Spinal cord (tissue), 10 donors: ENCODE measurements around the gene GOLGA8A. TPM values are rescaled to one million over a fixed set of nuclear protein-coding genes. Genes with fewer than 3 reads are reported as not detected.
"Not testable (repeated sequence)": the region's sequence is repeated elsewhere in the genome, so short reads cannot be mapped to it uniquely, and the experiment has no call there.

Experiments
- DNase-seq, 6 donors: peaks; one replicate each; pipeline versions ENCODE4 v3.0.0 to v3.0.0-alpha.2; 2013 to 2015; ENCODE audit warnings: low spot score in 6 of 6, low read depth in 4 of 6
- H3K27ac ChIP-seq: one replicate; pipeline ENCODE4 v1.5.1; 2013; ENCODE audit warnings: low read depth, low read length, control low read depth
- H3K27me3 ChIP-seq: one replicate; pipeline ENCODE4 v1.6.1; 2013; ENCODE audit warnings: low read length; ENCODE audit not compliant: control insufficient read depth, insufficient read depth
- H3K36me3 ChIP-seq: one replicate; pipeline ENCODE4 v1.6.1; 2013; ENCODE audit warnings: low read length; ENCODE audit not compliant: control insufficient read depth, insufficient read depth
- H3K4me1 ChIP-seq: one replicate; pipeline ENCODE4 v1.6.1; 2013; ENCODE audit warnings: low read length; ENCODE audit not compliant: control insufficient read depth, insufficient read depth
- H3K4me3 ChIP-seq: one replicate; pipeline ENCODE4 v1.5.1; 2013; ENCODE audit warnings: low read depth, low read length, control low read depth
- H3K9me3 ChIP-seq: one replicate; pipeline ENCODE4 v1.6.1; 2013; ENCODE audit warnings: low read length; ENCODE audit not compliant: control insufficient read depth, insufficient read depth
- WGBS: methylation state at CpG from one replicate; pipeline ENCODE4 v1.1.5; 2013; ENCODE audit warnings: missing lambda C conversion rate; ENCODE audit not compliant: insufficient coverage; 5-methylcytosine and 5-hydroxymethylcytosine counted together
- polyA plus RNA-seq, 2 donors: library from polyadenylated mRNA; unstranded; fragments of 120-200 nt; gene quantifications; one replicate each; pipeline ENCODE4 v1.2.1, GENCODE V29; 2013; ENCODE audit not compliant: insufficient read length in 2 of 2
- total RNA-seq, 2 donors: library from RNA; depleted of rRNA in 1 of 2; stranded (reverse); fragments of 120-200 nt in 1 of 2; fragments of >200 nt in 1 of 2; gene quantifications; one replicate each; pipeline versions ENCODE4 v1.2.3 to v1.2.4, GENCODE V29; 2013 to 2014
- donor health status: healthy.

Gene GOLGA8A
- total and polyA plus RNA-seq, 4 donors: 47.3 to 197 (median 98.9) TPM

DNA sequence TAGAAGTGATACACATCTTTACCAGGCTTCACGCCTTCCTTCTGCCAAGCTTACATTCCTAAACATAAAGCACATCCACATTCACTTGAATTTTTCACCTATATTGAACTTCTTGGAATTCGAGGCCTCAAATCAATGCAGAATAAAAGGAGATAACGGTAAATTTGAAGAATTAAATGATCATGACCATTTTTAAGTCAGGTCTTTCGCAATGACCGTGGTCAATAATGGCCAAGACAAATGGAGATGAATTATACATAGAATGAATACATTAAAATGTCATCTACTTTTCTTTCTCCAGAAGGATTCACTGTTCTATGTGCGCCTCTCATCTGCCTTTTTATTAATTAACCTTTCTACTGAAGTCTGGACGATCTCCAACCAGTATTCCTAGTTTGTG is 5.3 kb upstream of the GOLGA8A start:
- Histone ChIP-seq H3K36me3 (no peaks in the 10 kb centered on the region), H3K4me3 (no peak overlapping the region), H3K4me1 (no peaks in the 10 kb centered on the region), H3K27ac (no peak overlapping the region), H3K27me3 (no peaks in the 10 kb centered on the region), H3K9me3 (no peaks in the 10 kb centered on the region)
- no peak for DNase-seq
- WGBS: no CpG with 5 or more reads among the region's 7 CpGs

DNA sequence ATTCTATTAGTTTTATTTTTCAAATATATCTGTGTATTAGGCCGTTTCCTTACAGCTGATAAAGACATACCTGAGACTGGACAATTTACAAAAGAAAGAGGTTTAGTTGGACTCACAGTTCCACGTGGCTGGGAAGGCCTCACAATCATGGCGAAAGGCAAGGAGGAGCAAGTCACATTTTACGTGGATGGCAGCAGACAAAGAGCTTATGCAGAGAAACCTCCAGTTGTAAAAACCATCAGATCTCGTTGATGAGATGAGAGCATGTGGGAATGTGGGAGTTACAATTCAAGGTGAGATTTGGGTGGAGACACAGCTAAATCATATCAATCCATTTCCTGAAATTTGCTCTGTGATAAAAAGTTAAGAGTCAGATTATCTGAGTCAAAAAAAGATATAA is 2.3 kb upstream of the GOLGA8A start:
- Histone ChIP-seq H3K27ac (no peak overlapping the region), H3K4me1 (peaks cover 15% of the 10 kb centered on the region), H3K9me3 (no peaks in the 10 kb centered on the region), H3K36me3 (peaks cover 7% of the 10 kb centered on the region), H3K4me3 (no peak overlapping the region), H3K27me3 (no peaks in the 10 kb centered on the region)
- DNase-seq: no peak
- WGBS: 76% methylated on average over 3 of the region's 5 CpGs

DNA sequence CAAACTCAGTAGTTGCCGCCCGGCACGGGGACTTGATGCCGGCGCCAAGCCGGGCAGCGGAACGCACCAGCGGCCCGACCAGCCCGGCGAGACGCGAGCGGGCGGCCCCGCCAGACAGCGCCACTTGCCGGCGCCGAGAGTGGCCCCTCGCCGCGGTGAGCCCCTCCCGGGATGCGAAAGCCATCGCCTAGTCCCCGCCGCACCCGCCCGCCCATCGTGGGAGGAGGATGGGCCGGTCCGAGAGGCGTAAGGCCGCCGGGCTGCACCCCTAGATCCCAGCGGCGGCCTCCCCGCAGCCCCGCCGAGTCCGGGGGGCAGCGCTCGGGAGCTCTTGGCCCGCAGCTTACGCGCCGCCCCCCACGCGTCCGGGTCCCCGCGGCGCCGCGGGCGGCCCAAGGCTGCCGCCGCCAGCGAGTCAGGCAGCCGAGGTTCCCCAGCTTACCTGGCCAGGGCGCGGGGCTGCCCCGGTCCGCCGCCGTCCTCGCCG is 609 bp downstream of the GOLGA8A start:
- under 1% methylated on average over 62 of the region's 70 CpGs for WGBS
- H3K4me1 ChIP-seq: peaks cover 15% of the 10 kb centered on the region
- no peaks in the 10 kb centered on the region for H3K9me3 ChIP-seq
- no peak overlapping the region for H3K4me3 ChIP-seq
- no peak overlapping the region for H3K27ac ChIP-seq
- DNase-seq: peak in 3 of 6 donors; percentile 11 to 71 (median 55)
- H3K27me3 ChIP-seq: no peaks in the 10 kb centered on the region
- H3K36me3 ChIP-seq: peaks cover 20% of the 10 kb centered on the region

DNA sequence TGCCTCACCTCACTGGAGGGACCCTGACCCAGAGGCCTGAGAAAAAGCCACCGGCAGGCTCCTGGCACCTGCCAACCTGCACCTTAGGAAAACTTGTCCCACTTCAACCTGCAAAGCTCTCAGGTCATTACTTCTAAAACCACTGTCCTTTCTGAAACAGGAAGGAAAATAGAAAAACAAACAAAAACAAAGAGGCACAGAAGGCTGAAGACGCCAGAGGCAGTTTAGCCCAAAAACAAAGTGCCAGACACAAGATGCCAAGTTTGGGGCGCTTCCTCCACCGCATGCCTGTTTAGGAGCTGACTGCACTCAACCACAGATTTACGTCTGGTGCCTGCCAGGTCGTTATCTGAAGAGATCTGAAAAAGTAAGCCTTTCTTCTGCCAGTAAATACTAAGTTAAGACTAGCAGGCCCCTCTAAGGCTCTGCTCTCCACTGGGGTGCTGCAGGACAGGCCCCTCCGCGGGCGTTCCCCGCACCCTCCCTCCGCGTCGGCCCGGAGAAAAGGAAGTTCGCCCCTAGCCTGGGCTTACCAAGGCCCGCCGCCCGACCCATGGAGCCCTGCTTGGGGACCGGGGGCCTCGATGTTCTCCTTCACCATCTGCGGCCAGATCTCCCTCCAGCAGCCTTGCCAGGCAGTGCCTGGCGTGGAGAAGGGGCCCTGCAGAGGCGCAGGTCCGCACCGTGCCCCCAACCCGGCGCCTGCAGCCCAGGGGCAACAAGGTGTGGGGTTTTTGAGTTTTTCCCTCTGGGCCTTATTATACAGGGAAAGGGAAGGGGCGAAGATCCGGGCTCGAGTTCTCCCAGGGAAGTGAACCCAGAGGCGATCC is 1.3 kb downstream of the GOLGA8A start:
- no peak overlapping the region for H3K27ac ChIP-seq
- H3K36me3 ChIP-seq: peaks cover 20% of the 10 kb centered on the region
- WGBS: 4% methylated on average over 31 of the region's 31 CpGs
- no peak overlapping the region for H3K4me3 ChIP-seq
- H3K27me3 ChIP-seq: no peaks in the 10 kb centered on the region
- H3K4me1 ChIP-seq: peaks cover 15% of the 10 kb centered on the region
- DNase-seq: peak in 2 of 6 donors; percentile 3 to 24
- no peaks in the 10 kb centered on the region for H3K9me3 ChIP-seq

DNA sequence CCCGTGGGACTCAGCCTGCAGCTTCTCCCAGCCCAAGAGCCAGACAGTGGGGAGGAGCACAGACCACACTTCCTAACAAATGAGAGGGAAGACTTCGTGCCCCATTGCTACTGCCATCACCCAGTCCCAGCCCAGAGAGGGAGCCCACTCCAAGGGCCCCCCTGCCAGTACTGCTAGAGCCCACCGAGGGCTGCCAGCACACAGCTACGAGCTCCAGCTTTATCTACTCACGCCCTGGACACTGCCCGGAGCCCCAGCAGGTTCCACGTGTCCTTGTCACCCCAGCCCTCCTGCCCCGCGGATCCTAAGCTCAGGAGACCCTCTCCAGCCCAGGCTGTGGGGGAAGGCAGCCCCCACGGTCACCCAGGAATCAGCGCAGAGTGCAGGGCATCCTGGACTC is 1.9 kb downstream of the GOLGA8A start:
- no peak for DNase-seq
- peaks cover 15% of the 10 kb centered on the region for H3K4me1 ChIP-seq
- no peak overlapping the region for H3K27ac ChIP-seq
- H3K9me3 ChIP-seq: no peaks in the 10 kb centered on the region
- no peak overlapping the region for H3K4me3 ChIP-seq
- WGBS: 60% methylated on average over 11 of the region's 11 CpGs
- H3K36me3 ChIP-seq: peaks cover 20% of the 10 kb centered on the region
- no peaks in the 10 kb centered on the region for H3K27me3 ChIP-seq

DNA sequence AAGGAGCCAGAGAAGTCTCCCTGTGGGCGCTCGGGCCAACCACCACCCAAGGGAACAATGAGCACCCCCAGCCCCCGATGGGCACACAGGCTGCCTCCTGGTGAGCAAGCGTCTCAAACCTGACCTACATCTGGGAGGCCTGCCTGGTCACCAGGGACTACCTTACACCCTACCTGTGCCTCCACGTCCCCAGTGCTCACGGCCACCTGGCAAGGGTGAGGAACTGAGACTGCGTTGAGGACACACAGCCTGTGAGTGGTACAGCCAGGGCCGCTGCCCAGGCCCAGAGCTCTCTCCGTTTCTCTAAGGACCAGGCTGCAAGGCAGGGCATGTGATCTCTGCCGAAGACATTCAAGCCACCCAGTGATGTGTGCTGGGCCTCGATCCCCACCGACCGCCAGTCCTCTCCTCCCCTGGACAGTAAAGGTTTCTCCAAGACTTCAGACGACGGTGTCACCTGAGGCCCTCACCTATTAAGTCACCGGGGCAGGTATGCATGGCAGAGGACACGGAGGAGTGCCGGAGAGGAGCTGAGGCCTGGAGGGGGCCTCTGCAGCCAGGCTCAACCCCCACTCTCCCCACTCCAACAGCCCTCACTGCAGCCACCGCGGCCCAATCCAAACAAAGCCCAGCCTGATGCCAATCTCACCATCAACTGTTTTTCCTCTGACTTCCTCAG is 2.8 kb downstream of the GOLGA8A start:
- Histone ChIP-seq H3K4me3 (no peak overlapping the region), H3K27ac (no peak overlapping the region), H3K4me1 (peaks cover 15% of the 10 kb centered on the region), H3K27me3 (no peaks in the 10 kb centered on the region), H3K36me3 (peaks cover 24% of the 10 kb centered on the region), H3K9me3 (no peaks in the 10 kb centered on the region)
- WGBS: 91% methylated on average over 15 of the region's 20 CpGs
- no peak for DNase-seq

DNA sequence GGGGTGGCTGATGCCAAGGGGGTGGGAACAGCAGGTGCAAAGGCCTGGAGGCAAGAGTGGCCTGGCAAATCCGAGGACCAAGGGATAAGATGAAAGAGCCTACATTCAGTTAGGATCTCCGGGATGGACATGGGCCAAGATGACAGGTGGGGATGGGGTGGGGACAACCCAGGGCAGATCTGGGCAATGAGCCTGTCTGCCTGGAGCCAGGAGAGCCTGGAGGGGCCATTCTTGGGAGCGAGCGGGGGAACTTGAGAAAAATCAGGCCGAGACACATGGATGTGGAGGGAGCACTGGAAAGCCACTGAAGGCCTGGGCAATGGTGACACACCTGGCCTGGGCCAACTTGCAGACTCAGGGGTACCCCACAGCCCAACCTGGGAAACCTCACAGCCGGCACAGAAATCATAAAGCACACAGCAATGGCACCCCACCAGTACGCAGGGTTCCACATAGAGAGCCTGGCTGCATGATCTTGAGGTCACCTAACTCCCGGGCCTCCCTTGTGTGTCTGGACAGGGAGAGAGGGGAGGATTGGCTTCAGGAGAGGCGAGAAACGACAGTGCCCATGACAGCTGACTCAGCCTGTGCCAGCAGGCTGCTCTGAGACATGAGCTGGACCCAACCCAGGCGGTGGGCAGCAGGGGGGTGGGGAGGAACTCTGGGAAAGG is 3.5 kb downstream of the GOLGA8A start:
- not testable (repeated sequence) for H3K4me3 ChIP-seq, H3K9me3 ChIP-seq, H3K27me3 ChIP-seq, H3K27ac ChIP-seq
- WGBS: 55% methylated on average over 7 of the region's 11 CpGs
- H3K36me3 ChIP-seq: peaks cover 24% of the 10 kb centered on the region
- peak in 1 of 6 donors; percentile 8 for DNase-seq
- H3K4me1 ChIP-seq: peaks cover 15% of the 10 kb centered on the region

DNA sequence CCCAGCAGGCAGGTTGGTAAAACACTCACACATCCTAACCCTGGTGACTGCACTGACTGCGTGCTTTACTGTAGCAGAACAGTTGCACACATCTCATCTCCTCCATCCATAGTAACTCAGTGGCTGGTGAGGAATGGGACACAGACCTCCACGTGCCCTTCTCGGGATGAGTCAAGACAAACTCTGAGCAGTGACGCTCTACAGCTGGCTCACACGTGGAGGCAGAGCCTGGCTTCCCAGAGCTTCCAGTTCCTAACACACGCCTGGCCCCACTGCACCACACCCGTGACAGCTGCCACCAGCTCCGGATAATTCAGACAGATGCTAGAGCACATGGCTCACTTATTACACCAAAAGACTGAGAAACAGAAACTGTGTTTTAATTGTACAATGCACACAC is 7.0 kb downstream of the GOLGA8A start:
- H3K27me3 ChIP-seq, H3K9me3 ChIP-seq, H3K4me1 ChIP-seq, H3K4me3 ChIP-seq, H3K27ac ChIP-seq, DNase-seq: not testable (repeated sequence)
- H3K36me3 ChIP-seq: peaks cover 24% of the 10 kb centered on the region
- 88% methylated on average over 5 of the region's 8 CpGs for WGBS

DNA sequence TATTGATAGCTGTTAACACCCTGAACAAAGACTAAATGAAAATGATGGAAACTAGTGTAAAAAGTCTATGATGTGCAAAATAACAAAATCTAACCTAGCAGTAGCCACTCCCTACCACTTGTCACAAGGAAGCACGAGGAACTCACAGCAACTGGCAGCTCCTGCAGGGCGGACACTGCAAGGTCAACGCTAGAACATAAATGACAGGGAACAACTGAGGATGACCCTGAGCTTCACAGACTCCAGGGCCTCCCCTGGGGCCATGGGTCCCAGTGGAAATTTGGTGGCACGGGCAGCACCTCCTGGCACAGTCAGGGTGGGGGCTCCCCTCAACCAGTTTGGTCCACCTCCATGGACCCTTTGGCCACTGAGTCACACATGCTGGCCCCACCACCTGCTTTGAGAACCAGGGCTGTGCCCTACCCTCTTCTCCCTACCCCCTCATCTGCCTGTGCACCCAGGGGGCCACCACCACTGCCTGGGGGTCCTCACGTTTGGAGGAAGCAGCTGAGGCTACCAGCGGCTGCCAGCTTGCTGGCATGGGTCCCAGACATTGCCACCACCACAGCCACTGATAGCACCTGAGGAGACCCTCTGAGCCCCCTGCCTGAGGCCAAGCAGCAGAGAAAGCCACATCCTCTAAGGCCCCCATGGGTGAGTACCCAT is 14.1 kb downstream of the GOLGA8A start:
- 96% methylated on average over 4 of the region's 6 CpGs for WGBS
- DNase-seq, H3K9me3 ChIP-seq, H3K27ac ChIP-seq, H3K27me3 ChIP-seq, H3K4me3 ChIP-seq, H3K4me1 ChIP-seq: not testable (repeated sequence)
- peaks cover 12% of the 10 kb centered on the region for H3K36me3 ChIP-seq
